Progenitor cell of endocrine pancreas (in vitro differentiated cells): ENCODE data around the gene PPP2CA. TPM values are rescaled to one million over a fixed set of nuclear protein-coding genes. Genes with fewer than 3 reads are reported as not detected.

ENCODE experiments used
- DNase-seq: peaks from one replicate; pipeline ENCODE4 v3.0.0; 2021; ENCODE audit warnings: low spot score; ENCODE audit not compliant: unreplicated experiment
- H3K27ac Mint-ChIP-seq: 2 replicates; pipeline ENCODE4 v1.8.0; 2021; ENCODE audit warnings: mild to moderate bottlenecking, moderate library complexity, mixed read lengths
- H3K27me3 Mint-ChIP-seq: 2 replicates; pipeline ENCODE4 v1.8.0; 2021; ENCODE audit warnings: mixed read lengths
- H3K36me3 Mint-ChIP-seq: 2 replicates; pipeline ENCODE4 v1.8.0; 2022; ENCODE audit warnings: mixed read lengths; ENCODE audit not compliant: insufficient read depth
- H3K4me1 Mint-ChIP-seq: 2 replicates; pipeline ENCODE4 v1.8.0; 2021; ENCODE audit warnings: low read depth, mixed read lengths
- H3K4me3 Mint-ChIP-seq: 2 replicates; pipeline ENCODE4 v1.8.0; 2021; ENCODE audit warnings: low read depth, mild to moderate bottlenecking, moderate library complexity, mixed read lengths
- H3K9me3 Mint-ChIP-seq: 2 replicates; pipeline ENCODE4 v1.8.0; 2021; ENCODE audit warnings: low read depth, mixed read lengths
- CTCF ChIP-seq: fragments of 200-600 bp; sonication (generic); IDR thresholded peaks from one replicate; pipeline ENCODE4 v1.5.0; 2021; ENCODE audit warnings: antibody characterized with exemption, mild to moderate bottlenecking; ENCODE audit not compliant: unreplicated experiment
- total RNA-seq: library from RNA; stranded (reverse); gene quantifications from 2 replicates; pipeline ENCODE4 v1.2.1, GENCODE V29; 2021

The PPP2CA gene
- total RNA-seq, 1 donor from 2014 or later, result 157 TPM

GRCh38 chr5:134174841-134175839 lies 50.7 kb downstream of the PPP2CA start:
- peak overlapping the region; percentile 96 for H3K4me3 Mint-ChIP-seq
- peak overlapping the region; percentile 99 for H3K27ac Mint-ChIP-seq
- no peak for DNase-seq
- peaks cover 14% of the 10 kb centered on the region for H3K4me1 Mint-ChIP-seq
- no peak for TF ChIP-seq CTCF
- peaks cover 8% of the 10 kb centered on the region for H3K36me3 Mint-ChIP-seq
- no peaks in the 10 kb centered on the region for H3K27me3 Mint-ChIP-seq
- H3K9me3 Mint-ChIP-seq, result no peaks in the 10 kb centered on the region

GRCh38 chr5:134171972-134172371 lies 53.9 kb downstream of the PPP2CA start:
- peaks cover 13% of the 10 kb centered on the region for H3K4me1 Mint-ChIP-seq
- TF ChIP-seq CTCF, result no peak
- no peaks in the 10 kb centered on the region for H3K27me3 Mint-ChIP-seq
- DNase-seq, result no peak
- H3K9me3 Mint-ChIP-seq, result no peaks in the 10 kb centered on the region
- H3K4me3 Mint-ChIP-seq, result no peak overlapping the region
- no peak overlapping the region for H3K27ac Mint-ChIP-seq
- peaks cover 20% of the 10 kb centered on the region for H3K36me3 Mint-ChIP-seq

GRCh38 chr5:134162592-134162991 lies 63.3 kb downstream of the PPP2CA start:
- no peak for DNase-seq
- H3K4me3 Mint-ChIP-seq, result no peak overlapping the region
- peaks cover 51% of the 10 kb centered on the region for H3K36me3 Mint-ChIP-seq
- no peak overlapping the region for H3K27ac Mint-ChIP-seq
- H3K4me1 Mint-ChIP-seq, result peaks cover 3% of the 10 kb centered on the region
- no peak for TF ChIP-seq CTCF
- H3K27me3 Mint-ChIP-seq, result no peaks in the 10 kb centered on the region
- peaks cover 7% of the 10 kb centered on the region for H3K9me3 Mint-ChIP-seq

- Mint-ChIP-seq H3K27me3 (no peaks in the 10 kb centered on the region), H3K36me3 (peaks cover 48% of the 10 kb centered on the region), H3K4me1 (peaks cover 3% of the 10 kb centered on the region), H3K4me3 (no peak overlapping the region), H3K9me3 (peaks cover 7% of the 10 kb centered on the region), H3K27ac (no peak overlapping the region)
- no peak for DNase-seq
- no peak for TF ChIP-seq CTCF
Measured at GRCh38 chr5:134161513-134162395, 64.1 kb downstream of the PPP2CA start.

- Mint-ChIP-seq H3K27me3 (no peaks in the 10 kb centered on the region), H3K4me1 (peaks cover 11% of the 10 kb centered on the region)
Measured at GRCh38 chr5:134153657-134154056, 72.2 kb downstream of the PPP2CA start.

More at GRCh38 chr5:134153657-134154056, 72.2 kb downstream of the PPP2CA start:
- Mint-ChIP-seq H3K4me3 (no peak overlapping the region), H3K27ac (no peak overlapping the region), H3K9me3 (no peaks in the 10 kb centered on the region), H3K36me3 (peaks cover 22% of the 10 kb centered on the region)
- no peak for DNase-seq
- TF ChIP-seq CTCF, result no peak
